Astrocyte (in vitro differentiated cells and primary cell): Measurements from ENCODE around the gene PTPMT1.

ENCODE experiments used
- EZH2 ChIP-seq: IDR thresholded peaks from 2 replicates; pipeline ENCODE4 v1.6.1; 2012; ENCODE audit warnings: mild to moderate bottlenecking, low read length, inconsistent platforms; ENCODE audit not compliant: insufficient read depth
- TF ChIP-seq, protein P1 (sequence below): IDR thresholded peaks from 2 replicates; pipeline ENCODE4 v1.5.1; 2011; ENCODE audit warnings: low read depth, mild to moderate bottlenecking, inconsistent platforms, low read length, moderate library complexity; ENCODE audit not compliant: insufficient read depth

DNA sequence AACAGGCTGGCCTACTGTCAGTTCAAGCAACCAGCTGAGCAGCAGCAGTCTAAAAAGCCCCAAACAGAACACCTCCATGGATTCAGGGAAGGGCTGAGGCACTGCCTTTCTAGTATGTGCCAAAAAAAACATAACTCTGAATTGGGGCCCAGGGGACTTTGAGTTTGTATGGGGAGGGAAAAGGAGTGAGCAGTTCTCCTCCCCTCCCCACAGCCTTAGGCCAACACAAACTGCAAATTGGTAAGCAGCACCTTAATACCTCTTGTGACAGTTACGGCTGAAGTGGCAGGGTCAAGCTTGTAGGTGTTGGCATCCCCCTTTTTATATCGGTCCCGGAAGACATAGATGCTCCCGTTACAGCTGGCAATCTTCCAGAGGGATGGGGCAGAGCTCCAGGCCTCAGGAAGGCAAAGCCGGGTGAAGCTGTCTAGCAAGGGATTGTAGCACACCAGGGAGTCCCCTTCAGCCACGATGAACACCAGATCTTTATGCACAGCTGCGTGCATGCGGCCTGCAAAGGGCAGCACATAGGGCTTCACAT, 7.4 kb downstream of the PTPMT1 start:
- TF ChIP-seq, protein P1, sequence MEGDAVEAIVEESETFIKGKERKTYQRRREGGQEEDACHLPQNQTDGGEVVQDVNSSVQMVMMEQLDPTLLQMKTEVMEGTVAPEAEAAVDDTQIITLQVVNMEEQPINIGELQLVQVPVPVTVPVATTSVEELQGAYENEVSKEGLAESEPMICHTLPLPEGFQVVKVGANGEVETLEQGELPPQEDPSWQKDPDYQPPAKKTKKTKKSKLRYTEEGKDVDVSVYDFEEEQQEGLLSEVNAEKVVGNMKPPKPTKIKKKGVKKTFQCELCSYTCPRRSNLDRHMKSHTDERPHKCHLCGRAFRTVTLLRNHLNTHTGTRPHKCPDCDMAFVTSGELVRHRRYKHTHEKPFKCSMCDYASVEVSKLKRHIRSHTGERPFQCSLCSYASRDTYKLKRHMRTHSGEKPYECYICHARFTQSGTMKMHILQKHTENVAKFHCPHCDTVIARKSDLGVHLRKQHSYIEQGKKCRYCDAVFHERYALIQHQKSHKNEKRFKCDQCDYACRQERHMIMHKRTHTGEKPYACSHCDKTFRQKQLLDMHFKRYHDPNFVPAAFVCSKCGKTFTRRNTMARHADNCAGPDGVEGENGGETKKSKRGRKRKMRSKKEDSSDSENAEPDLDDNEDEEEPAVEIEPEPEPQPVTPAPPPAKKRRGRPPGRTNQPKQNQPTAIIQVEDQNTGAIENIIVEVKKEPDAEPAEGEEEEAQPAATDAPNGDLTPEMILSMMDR, result no peak
- TF ChIP-seq EZH2, result no peak
